KG1 (cell line): ENCODE measurements around the gene ZNF440.
"Not testable (repeated sequence)": the region's sequence is repeated elsewhere in the genome, so short reads cannot be mapped to it uniquely, and the experiment has no call there.

Experiments
- DNase-seq: peaks from one replicate; lab custom pipeline; 2025; lab: John Stamatoyannopoulos, UW

The ZNF440 gene

DNA sequence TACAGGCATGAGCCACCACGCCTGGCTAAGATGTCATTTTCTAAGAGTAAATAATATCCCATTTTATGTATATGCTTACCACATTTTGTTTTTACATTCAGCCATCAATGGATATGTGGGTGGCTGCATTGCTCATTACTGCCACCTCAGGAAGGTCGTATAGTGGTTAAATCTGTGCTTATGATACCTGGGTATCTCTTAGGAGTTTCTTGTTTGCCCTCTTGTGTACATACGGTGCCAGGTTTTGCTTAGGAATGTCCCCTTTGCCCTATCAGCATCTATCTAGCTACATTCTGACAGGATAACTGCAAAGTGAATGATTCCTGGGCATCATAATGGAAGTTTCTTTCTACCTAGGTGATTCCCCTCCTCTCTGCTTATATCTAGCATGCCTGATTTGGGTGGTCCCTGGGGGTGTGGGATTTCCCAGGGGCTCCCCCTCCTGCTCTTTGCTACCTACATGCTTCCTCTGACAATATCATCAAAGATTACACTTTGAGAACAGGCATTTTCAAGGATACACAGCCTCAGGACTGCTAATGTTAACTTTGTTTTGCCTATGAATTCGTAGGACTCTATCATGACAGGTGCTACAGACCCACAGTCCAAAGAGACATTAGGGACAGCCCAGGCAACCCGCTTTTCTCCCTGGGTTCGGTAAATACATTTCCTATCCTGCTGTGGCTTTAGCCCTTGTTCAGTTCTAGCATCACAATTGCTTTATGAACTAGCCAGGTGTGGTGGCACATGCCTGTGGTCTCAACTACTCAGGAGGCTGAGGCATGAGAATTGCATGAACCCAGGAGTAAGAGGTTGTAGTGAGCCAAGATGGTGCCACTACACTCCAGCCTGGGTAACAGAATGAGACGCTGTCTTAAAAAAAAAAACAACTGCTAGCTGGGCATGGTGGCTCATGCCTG, 15.1 kb downstream of the ZNF440 start:
- DNase-seq: not testable (repeated sequence)

DNA sequence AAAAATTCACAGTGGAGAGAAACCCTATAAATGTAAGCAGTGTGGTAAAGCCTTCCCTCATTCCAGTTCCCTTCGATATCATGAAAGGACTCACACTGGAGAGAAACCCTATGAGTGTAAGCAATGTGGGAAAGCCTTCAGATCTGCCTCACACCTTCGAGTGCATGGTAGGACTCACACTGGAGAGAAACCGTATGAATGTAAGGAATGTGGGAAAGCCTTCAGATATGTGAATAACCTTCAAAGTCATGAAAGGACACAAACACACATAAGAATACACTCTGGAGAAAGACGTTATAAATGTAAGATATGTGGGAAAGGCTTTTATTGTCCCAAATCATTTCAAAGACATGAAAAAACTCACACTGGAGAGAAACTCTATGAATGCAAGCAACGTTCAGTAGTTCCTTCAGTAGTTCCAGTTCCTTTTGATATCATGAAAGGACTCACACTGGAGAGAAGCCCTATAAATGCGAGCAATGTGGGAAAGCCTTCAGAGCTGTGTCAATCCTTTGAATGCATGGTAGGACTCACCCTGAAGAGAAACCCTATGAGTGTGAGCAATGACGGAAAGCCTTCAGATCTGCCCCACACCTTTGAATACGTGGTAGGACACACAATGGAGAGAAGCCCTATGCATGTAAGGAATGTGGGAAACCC, 18.3 kb downstream of the ZNF440 start:
- no peak for DNase-seq

- no peak for DNase-seq
These were observed 19.5 kb downstream of the ZNF440 start for GRCh38 chr19:11833541-11833940.

GRCh38 chr19:11835626-11836066, 21.6 kb downstream of the ZNF440 start:
- not testable (repeated sequence) for DNase-seq

- no peak for DNase-seq
These were observed 29.6 kb downstream of the ZNF440 start for GRCh38 chr19:11843722-11844121.

- not testable (repeated sequence) for DNase-seq
These were observed 33.5 kb downstream of the ZNF440 start for GRCh38 chr19:11847615-11848014.

GRCh38 chr19:11848200-11848593, 34.1 kb downstream of the ZNF440 start:
- no peak for DNase-seq

- DNase-seq: peak; percentile 86
These were observed 34.8 kb downstream of the ZNF440 start, which contains the start of gene ZNF439 for GRCh38 chr19:11848594-11849469. Gene ZNF439, plus strand, starts transcription at chr19:11848726. Its CDS starts 142 bp downstream, at chr19:11848868.

DNA sequence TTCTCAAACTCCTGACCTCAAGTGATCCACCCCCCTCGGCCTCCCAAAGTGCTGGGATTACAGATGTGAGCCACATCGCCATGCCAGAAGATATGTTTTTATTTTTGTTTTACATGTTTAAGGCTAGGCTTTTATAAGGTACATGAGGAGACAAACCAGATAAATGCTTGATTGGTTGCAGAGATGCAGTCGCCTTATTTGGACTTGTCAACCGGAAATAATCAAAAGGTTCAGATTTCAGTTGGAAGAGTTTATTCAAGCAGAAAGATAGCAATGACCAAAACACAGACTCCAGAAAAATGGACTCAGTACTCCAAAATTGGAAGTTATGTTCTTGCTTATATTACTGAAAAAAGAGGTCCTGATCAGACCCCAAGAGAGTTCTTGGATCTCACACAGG, 36.2 kb downstream of the ZNF440 start:
- DNase-seq: not testable (repeated sequence)

- DNase-seq: no peak
These were observed 39.3 kb downstream of the ZNF440 start for GRCh38 chr19:11853358-11853757.

GRCh38 chr19:11856596-11857250, 42.6 kb downstream of the ZNF440 start:
- DNase-seq: no peak

DNA sequence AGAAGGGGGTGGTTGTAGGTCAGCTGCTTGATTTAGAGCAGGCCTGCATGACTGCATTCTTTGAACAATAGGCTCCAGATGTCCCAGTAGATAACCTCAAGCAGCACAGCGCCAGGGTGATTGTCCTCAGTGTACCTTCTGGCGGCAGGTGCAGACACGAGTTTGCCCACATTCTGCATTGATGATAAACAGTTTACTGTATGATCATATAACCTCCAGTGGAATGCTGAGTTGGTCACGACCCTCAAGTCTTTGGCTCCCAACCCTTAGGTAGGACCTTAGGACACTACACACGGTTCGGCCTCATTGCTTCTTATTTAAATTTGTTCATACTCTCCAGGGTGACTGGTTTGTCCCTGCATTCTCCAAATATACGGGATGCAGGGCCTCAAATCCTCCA, 46.6 kb downstream of the ZNF440 start:
- no peak for DNase-seq

- DNase-seq: no peak
These were observed 47.2 kb downstream of the ZNF440 start for GRCh38 chr19:11861301-11861700.

GRCh38 chr19:11867766-11868165, 53.7 kb downstream of the ZNF440 start:
- not testable (repeated sequence) for DNase-seq

DNA sequence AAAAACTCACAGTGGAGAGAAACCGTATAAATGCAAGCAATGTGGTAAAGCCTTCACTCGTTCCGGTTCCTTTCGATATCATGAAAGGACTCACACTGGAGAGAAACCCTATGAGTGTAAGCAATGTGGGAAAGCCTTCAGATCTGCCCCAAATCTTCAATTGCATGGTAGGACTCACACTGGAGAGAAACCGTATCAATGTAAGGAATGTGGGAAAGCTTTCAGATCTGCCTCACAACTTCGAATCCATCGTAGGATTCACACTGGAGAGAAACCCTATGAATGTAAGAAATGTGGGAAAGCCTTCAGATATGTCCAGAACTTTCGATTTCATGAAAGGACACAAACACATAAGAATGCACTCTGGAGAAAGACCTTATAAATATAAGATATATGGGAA, 54.1 kb downstream of the ZNF440 start:
- no peak for DNase-seq

DNA sequence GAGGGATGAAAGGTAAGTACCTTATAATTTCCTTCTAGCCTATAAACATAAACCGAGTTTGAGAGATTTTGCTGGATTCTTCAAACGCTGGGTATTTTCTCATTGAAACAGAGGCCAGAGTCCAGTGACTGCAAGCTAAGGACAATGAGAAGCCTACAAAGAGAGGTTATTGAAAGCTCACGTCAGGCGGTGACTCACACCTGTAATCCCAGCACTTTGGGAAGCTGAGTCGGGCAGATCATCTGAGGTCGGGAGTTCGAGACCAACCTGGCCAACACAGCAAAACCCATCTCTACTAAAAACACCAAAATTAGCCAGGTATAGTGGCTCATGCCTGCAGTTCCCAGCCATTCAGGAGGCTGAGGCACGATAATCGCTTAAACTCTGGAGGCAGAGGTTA, 58.6 kb downstream of the ZNF440 start:
- no peak for DNase-seq

- no peak for DNase-seq
These were observed 59.7 kb downstream of the ZNF440 start for GRCh38 chr19:11873762-11874161.

- not testable (repeated sequence) for DNase-seq
These were observed 65.7 kb downstream of the ZNF440 start for GRCh38 chr19:11879687-11880266.

GRCh38 chr19:11880598-11880997, 66.5 kb downstream of the ZNF440 start:
- DNase-seq: no peak

- peak; percentile 37 for DNase-seq
These were observed 67.2 kb downstream of the ZNF440 start for GRCh38 chr19:11881151-11881800.

- no peak for DNase-seq
These were observed 68.5 kb downstream of the ZNF440 start for GRCh38 chr19:11882606-11883005.
